CD8-positive, alpha-beta memory T cell (primary cell): ENCODE results near the gene RPL36. TPM values are rescaled to one million over a fixed set of nuclear protein-coding genes. Genes with fewer than 3 reads are reported as not detected.
A peak's percentile ranks its signal among the peaks of the same experiment; 100 is the strongest.

Experiments
- CTCF ChIA-PET: fragments of 350-600 bp; sonication (Branson Sonifier 250); formaldehyde crosslinking; loops from one replicate; lab custom pipeline; 2021; ENCODE audit warnings: antibody characterized with exemption; lab: Charles Lee
- POLR2A ChIA-PET: fragments of 350-600 bp; sonication (Branson Sonifier 250); formaldehyde crosslinking; loops from one replicate; lab custom pipeline; 2021; ENCODE audit warnings: antibody characterized with exemption; lab: Charles Lee
- DNase-seq, 5 donors: peaks; one replicate each; pipeline versions ENCODE4 v3.0.0 to v3.0.0-alpha.2; 2020 to 2022; ENCODE audit warnings: mixed read lengths in 1 of 5
- H3K27ac ChIP-seq: one replicate; pipeline ENCODE4 v1.7.0; 2013; ENCODE audit warnings: low read depth, mild to moderate bottlenecking, low read length, moderate library complexity
- H3K27me3 ChIP-seq: 2 replicates; pipeline ENCODE4 v1.7.0; 2013; ENCODE audit warnings: low read length, mild to moderate bottlenecking; ENCODE audit not compliant: insufficient read depth, poor library complexity, severe bottlenecking
- H3K36me3 ChIP-seq: 2 replicates; pipeline ENCODE4 v1.7.0; 2013; ENCODE audit warnings: mild to moderate bottlenecking, low read length, moderate library complexity; ENCODE audit not compliant: insufficient read depth
- H3K4me1 ChIP-seq: 2 replicates; pipeline ENCODE4 v1.7.0; 2013; ENCODE audit warnings: mild to moderate bottlenecking, low read length, moderate library complexity; ENCODE audit not compliant: insufficient read depth
- H3K4me3 ChIP-seq: 2 replicates; pipeline ENCODE4 v1.7.0; 2013; ENCODE audit warnings: mild to moderate bottlenecking, low read length
- H3K9me3 ChIP-seq: 2 replicates; pipeline ENCODE4 v1.7.0; 2013; ENCODE audit warnings: mild to moderate bottlenecking, low read length
- H3K27ac Mint-ChIP-seq, 8 donors: one replicate each; pipeline ENCODE4 v1.8.0; 2020 to 2021; ENCODE audit warnings: mixed read lengths in 8 of 8, mild to moderate bottlenecking in 6 of 8, inconsistent platforms in 3 of 8, moderate library complexity in 3 of 8
- H3K27me3 Mint-ChIP-seq, 2 donors: one replicate each; pipeline ENCODE4 v1.8.0; 2020 to 2021; ENCODE audit warnings: mixed read lengths in 2 of 2, mild to moderate bottlenecking in 1 of 2, moderate library complexity in 1 of 2
- H3K36me3 Mint-ChIP-seq, 3 donors: one replicate each; pipeline ENCODE4 v1.8.0; 2020 to 2021; ENCODE audit warnings: mixed read lengths in 3 of 3, inconsistent platforms in 1 of 3, mild to moderate bottlenecking in 1 of 3
- H3K4me1 Mint-ChIP-seq, 3 donors: one replicate each; pipeline ENCODE4 v1.8.0; 2020 to 2021; ENCODE audit warnings: mixed read lengths in 3 of 3, inconsistent platforms in 1 of 3, mild to moderate bottlenecking in 1 of 3
- H3K4me3 Mint-ChIP-seq, 7 donors: one replicate each; pipeline ENCODE4 v1.8.0; 2020 to 2021; ENCODE audit warnings: mixed read lengths in 7 of 7, mild to moderate bottlenecking in 6 of 7, moderate library complexity in 4 of 7, inconsistent platforms in 2 of 7
- H3K9me3 Mint-ChIP-seq, 5 donors: one replicate each; pipeline ENCODE4 v1.8.0; 2020 to 2022; ENCODE audit warnings: mixed read lengths in 5 of 5, mild to moderate bottlenecking in 3 of 5, moderate library complexity in 2 of 5, inconsistent platforms in 1 of 5
- polyA plus RNA-seq: library from polyadenylated mRNA; unstranded; fragments of 300-500 nt; fragmentation: Illumina TruSeq; gene quantifications from one replicate; pipeline ENCODE4 v1.2.3, GENCODE V29; 2021
- total RNA-seq, 2 experiments: library from RNA; stranded (reverse); gene quantifications; one replicate each; pipeline ENCODE4 v1.2.3, GENCODE V29; 2021

RPL36 gene
- total and polyA plus RNA-seq, 3 experiments from 2014 or later, result 1,478 to 2,003 (median 1,485) TPM

DNA sequence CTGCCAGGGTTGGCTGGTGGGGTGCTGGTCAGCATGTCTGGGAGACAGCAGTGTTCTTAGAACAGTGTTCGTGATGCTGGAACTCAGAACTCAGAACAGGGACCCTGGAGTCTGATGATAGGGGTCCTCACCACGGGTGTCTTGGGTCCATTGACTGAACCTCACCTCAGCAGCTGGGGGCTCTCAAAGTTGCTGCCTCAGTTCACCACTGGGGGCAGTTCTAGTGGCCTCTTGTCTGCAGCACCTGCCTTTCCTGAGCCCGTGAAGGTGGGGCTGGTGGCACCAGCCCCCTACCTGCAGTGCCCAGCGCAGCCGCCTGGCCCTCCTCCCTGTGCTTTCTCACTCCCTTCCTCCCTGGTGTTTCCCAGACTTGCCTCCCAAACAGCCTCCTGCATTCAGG lies 38.7 kb upstream of the RPL36 start:
- Mint-ChIP-seq H3K4me1 (peaks cover 4 to 6% (median 5%) of the 10 kb centered on the region in 3 donors), H3K36me3 (peaks cover 0 to 91% (median 39%) of the 10 kb centered on the region in 3 donors), H3K4me3 (no peak overlapping the region), H3K27me3 (peaks cover 0 to 2% of the 10 kb centered on the region in 2 donors), H3K27ac (no peak overlapping the region), H3K9me3 (no peaks in the 10 kb centered on the region)
- peaks cover 72% of the 10 kb centered on the region for H3K36me3 ChIP-seq
- POLR2A ChIA-PET, result no interaction called here
- DNase-seq, result no peak
- H3K4me1 ChIP-seq, result no peaks in the 10 kb centered on the region
- no peak overlapping the region for H3K4me3 ChIP-seq
- no peaks in the 10 kb centered on the region for H3K27me3 ChIP-seq
- no peak overlapping the region for H3K27ac ChIP-seq
- H3K9me3 ChIP-seq, result no peaks in the 10 kb centered on the region
- CTCF ChIA-PET, result no interaction called here

DNA sequence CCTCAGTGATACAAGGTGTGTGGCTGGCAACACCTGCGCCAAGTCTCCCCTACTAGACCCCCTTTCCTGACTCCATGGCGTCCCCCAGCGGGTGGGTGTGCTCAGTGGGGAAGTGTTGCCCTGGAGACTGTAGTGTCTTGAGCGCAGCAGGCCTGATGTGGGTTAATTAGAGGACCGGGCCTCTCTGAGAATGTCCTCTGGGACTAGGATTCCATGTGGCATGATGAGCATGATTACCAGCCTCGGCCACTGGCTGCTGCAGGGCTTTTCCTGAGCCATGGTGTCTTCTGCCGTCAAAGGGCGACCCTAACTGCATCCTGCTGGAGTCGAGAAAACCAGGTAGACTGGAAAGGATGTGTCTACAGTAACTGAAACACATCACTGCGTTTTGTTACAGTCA lies 37.8 kb upstream of the RPL36 start:
- Histone ChIP-seq H3K4me1 (no peaks in the 10 kb centered on the region), H3K27ac (no peak overlapping the region), H3K36me3 (peaks cover 68% of the 10 kb centered on the region), H3K9me3 (no peaks in the 10 kb centered on the region), H3K4me3 (no peak overlapping the region), H3K27me3 (no peaks in the 10 kb centered on the region)
- peaks cover 0 to 2% (median under 1%) of the 10 kb centered on the region in 3 donors for H3K4me1 Mint-ChIP-seq
- DNase-seq, result no peak
- CTCF ChIA-PET, result no interaction called here
- H3K36me3 Mint-ChIP-seq, result peaks cover 0 to 90% (median 34%) of the 10 kb centered on the region in 3 donors
- H3K9me3 Mint-ChIP-seq, result no peaks in the 10 kb centered on the region
- POLR2A ChIA-PET, result no interaction called here
- peaks cover 0 to under 1% of the 10 kb centered on the region in 2 donors for H3K27me3 Mint-ChIP-seq
- no peak overlapping the region for H3K4me3 Mint-ChIP-seq
- no peak overlapping the region for H3K27ac Mint-ChIP-seq

DNA sequence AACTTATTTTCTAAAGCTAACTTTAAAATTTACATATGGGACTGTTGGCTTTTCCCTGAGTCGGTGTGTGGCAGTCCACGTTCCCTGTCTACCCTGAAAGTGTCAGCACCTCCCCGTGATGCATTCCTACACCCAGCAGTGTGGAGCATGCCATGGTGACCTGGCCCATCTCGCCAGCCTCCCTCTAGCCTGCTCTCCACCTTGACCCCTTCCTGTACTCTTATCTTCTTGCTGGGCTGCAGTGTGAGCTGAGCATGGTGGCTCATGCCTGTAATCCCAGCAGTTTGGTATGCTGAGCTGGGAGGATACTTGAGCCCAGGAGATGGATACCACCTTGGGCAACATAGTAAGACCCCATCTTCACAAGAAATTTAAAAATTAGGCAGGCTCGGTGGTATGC lies 35.2 kb upstream of the RPL36 start:
- Mint-ChIP-seq H3K27me3 (no peaks in the 10 kb centered on the region), H3K36me3 (peaks cover 0 to 92% (median 23%) of the 10 kb centered on the region in 3 donors), H3K4me1 (no peaks in the 10 kb centered on the region), H3K9me3 (no peaks in the 10 kb centered on the region), H3K27ac (no peak overlapping the region), H3K4me3 (no peak overlapping the region)
- POLR2A ChIA-PET, result no interaction called here
- H3K9me3 ChIP-seq, result no peaks in the 10 kb centered on the region
- no peak for DNase-seq
- H3K4me1 ChIP-seq, result no peaks in the 10 kb centered on the region
- H3K27ac ChIP-seq, result no peak overlapping the region
- H3K4me3 ChIP-seq, result no peak overlapping the region
- peaks cover 61% of the 10 kb centered on the region for H3K36me3 ChIP-seq
- CTCF ChIA-PET, result no interaction called here
- H3K27me3 ChIP-seq, result no peaks in the 10 kb centered on the region

DNA sequence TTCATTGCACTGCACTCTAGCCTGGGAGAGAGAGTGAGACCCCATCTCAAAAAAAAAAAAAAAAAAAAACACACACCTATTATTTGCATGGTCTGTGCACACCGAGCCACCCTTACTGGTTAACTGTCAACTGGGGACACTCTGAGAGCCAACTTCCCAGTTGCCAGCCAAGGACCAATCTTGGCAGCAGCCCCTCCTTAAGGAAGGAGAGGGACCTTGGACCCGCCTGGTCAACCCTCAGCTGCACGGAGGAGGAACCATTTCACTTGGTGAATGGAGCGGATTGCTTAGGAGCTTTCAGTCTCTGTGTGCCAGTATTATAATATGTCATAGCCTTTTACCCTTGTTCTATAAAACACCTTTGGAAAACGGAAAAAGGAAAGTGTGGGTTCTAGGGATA lies 34.7 kb upstream of the RPL36 start:
- H3K27ac Mint-ChIP-seq, result peak overlapping the region in 2 of 8 donors; percentile 6 to 54
- no peak overlapping the region for H3K27ac ChIP-seq
- peaks cover 0 to 92% (median 21%) of the 10 kb centered on the region in 3 donors for H3K36me3 Mint-ChIP-seq
- H3K36me3 ChIP-seq, result peaks cover 63% of the 10 kb centered on the region
- no peaks in the 10 kb centered on the region for H3K9me3 Mint-ChIP-seq
- no peak for DNase-seq
- H3K9me3 ChIP-seq, result no peaks in the 10 kb centered on the region
- H3K4me3 Mint-ChIP-seq, result no peak overlapping the region
- ChIA-PET POLR2A (no interaction called here), CTCF (no interaction called here)
- no peaks in the 10 kb centered on the region for H3K4me1 ChIP-seq
- no peaks in the 10 kb centered on the region for H3K27me3 ChIP-seq
- H3K4me3 ChIP-seq, result no peak overlapping the region
- H3K4me1 Mint-ChIP-seq, result no peaks in the 10 kb centered on the region
- no peaks in the 10 kb centered on the region for H3K27me3 Mint-ChIP-seq

DNA sequence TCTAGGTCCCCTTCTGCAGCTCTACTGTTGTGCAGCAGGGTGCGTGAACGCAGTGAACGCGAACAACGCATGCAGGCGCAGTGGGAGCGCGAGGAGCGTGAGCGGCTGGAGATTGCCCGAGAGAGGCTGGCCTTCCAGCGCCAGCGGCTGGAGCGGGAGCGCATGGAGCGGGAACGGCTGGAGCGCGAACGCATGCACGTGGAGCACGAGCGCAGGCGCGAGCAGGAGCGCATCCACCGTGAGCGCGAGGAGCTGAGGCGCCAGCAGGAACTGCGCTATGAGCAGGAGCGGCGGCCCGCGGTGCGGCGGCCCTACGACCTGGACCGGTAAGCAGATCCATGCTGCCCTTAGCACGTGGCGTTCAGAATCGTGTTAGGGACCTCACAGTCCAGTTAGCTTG lies 28.6 kb upstream of the RPL36 start:
- Mint-ChIP-seq H3K4me1 (no peaks in the 10 kb centered on the region), H3K36me3 (peaks cover 0 to 88% (median 17%) of the 10 kb centered on the region in 3 donors), H3K4me3 (no peak overlapping the region), H3K27ac (peak overlapping the region in 1 of 8 donors; percentile 69), H3K27me3 (peaks cover 0 to 1% of the 10 kb centered on the region in 2 donors), H3K9me3 (no peaks in the 10 kb centered on the region)
- no peaks in the 10 kb centered on the region for H3K9me3 ChIP-seq
- H3K4me1 ChIP-seq, result no peaks in the 10 kb centered on the region
- no peak overlapping the region for H3K4me3 ChIP-seq
- DNase-seq, result no peak
- peaks cover 69% of the 10 kb centered on the region for H3K36me3 ChIP-seq
- ChIA-PET POLR2A (no interaction called here), CTCF (interaction anchor here (0.6 to 0.7 kb wide), 2 partner anchors 53 to 280 kb away, joined by 3 read pairs; no protein-coding TSS in a partner anchor)
- no peaks in the 10 kb centered on the region for H3K27me3 ChIP-seq
- no peak overlapping the region for H3K27ac ChIP-seq

DNA sequence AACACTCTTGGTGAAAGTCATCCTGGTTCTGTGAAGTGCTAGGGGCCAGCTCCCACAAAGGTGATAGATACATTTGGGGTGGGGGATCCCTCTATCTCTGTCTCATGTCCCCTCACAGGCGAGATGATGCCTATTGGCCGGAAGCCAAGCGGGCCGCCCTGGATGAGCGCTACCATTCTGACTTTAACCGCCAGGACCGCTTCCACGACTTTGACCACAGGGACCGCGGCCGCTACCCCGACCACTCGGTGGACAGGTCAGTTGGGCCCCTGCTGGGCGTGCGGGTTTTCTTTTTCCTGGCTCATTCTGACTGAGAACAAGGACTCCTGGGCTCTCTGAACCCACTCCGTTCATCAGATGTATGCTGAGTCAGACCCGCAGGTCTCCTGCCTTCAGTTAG lies 26.2 kb upstream of the RPL36 start:
- H3K4me3 ChIP-seq, result no peak overlapping the region
- CTCF ChIA-PET, result no interaction called here
- H3K36me3 Mint-ChIP-seq, result peaks cover 0 to 92% (median 16%) of the 10 kb centered on the region in 3 donors

DNA sequence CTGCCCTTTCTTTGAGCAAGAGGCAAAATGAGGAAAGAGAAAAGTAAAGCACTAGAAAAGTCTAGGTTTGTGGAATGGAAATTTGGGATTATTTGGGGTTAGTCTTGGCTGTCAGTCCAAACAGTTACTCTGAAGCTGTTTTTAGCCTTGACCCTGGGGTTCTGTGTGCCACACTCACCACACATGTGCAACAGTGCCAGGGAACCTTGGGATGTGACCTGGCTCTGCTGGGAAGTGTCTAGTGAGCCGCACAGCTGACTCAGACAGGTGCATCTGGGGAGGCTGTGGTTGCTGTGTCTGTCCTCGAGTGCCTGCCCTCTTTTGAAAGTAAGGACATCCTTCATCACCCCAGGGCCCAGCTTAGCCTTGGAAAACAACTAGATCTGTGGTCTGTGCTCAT lies 25.6 kb upstream of the RPL36 start:
- no peak for DNase-seq
- peaks cover 81% of the 10 kb centered on the region for H3K36me3 ChIP-seq
- Mint-ChIP-seq H3K4me3 (no peak overlapping the region), H3K27ac (peak overlapping the region in 1 of 8 donors; percentile 34), H3K36me3 (peaks cover 0 to 92% (median 19%) of the 10 kb centered on the region in 3 donors), H3K27me3 (peaks cover 0 to 4% of the 10 kb centered on the region in 2 donors), H3K9me3 (no peaks in the 10 kb centered on the region), H3K4me1 (no peaks in the 10 kb centered on the region)
- no peak overlapping the region for H3K27ac ChIP-seq
- no peak overlapping the region for H3K4me3 ChIP-seq
- H3K4me1 ChIP-seq, result no peaks in the 10 kb centered on the region
- no peaks in the 10 kb centered on the region for H3K27me3 ChIP-seq
- POLR2A ChIA-PET, result no interaction called here
- CTCF ChIA-PET, result no interaction called here
- no peaks in the 10 kb centered on the region for H3K9me3 ChIP-seq

More for the DNA sequence above, 26.2 kb upstream of the RPL36 start:
- no peaks in the 10 kb centered on the region for H3K9me3 ChIP-seq
- Mint-ChIP-seq H3K27me3 (peaks cover 0 to 4% of the 10 kb centered on the region in 2 donors), H3K9me3 (no peaks in the 10 kb centered on the region), H3K4me3 (no peak overlapping the region), H3K4me1 (no peaks in the 10 kb centered on the region), H3K27ac (no peak overlapping the region)
- H3K36me3 ChIP-seq, result peaks cover 74% of the 10 kb centered on the region
- no peaks in the 10 kb centered on the region for H3K27me3 ChIP-seq
- no peak for DNase-seq
- POLR2A ChIA-PET, result no interaction called here
- H3K27ac ChIP-seq, result no peak overlapping the region
- no peaks in the 10 kb centered on the region for H3K4me1 ChIP-seq

DNA sequence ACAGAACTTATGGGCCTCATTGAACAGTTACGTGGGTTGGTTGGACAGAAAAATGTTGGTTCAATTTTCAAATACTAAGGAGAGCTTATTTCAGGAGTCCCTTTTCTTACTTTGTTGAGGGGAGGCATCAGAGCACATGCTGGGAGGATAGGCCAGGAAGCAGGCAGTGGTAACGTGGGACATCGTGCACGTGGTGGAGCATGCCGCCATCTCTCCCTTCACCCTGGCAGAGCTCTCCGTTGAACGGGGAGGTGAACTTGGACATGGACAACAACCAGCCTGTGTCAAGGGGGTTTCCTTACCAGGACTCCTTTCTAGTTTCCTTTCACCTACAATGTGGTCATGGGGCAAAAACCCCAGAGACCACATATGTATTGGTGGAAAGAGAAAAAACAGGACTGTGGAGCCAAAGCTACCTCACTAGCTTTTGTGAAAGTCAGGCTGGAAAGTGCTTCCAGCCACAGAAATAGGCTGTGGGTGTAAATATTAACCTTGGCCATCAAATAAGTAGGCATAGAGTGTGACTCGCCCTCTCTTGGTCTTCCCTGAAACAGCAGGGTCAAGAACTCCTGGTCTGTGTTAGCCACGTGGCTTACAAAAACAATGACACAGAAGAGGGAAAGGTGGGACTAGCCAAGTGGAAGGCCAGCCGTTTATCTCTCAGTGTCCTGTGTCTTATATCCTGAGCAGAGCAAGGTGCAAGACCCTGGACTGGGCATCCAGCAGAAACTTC lies 24.1 kb upstream of the RPL36 start:
- H3K9me3 Mint-ChIP-seq, result no peaks in the 10 kb centered on the region
- CTCF ChIA-PET, result interaction anchor here (1.0 kb wide), 1 partner anchor 22 kb away, joined by 3 read pairs; no protein-coding TSS in a partner anchor
- H3K36me3 Mint-ChIP-seq, result peaks cover 0 to 85% (median 17%) of the 10 kb centered on the region in 3 donors
- Histone ChIP-seq H3K4me3 (no peak overlapping the region), H3K4me1 (no peaks in the 10 kb centered on the region), H3K27ac (no peak overlapping the region), H3K36me3 (peaks cover 69% of the 10 kb centered on the region), H3K27me3 (no peaks in the 10 kb centered on the region), H3K9me3 (no peaks in the 10 kb centered on the region)
- H3K4me1 Mint-ChIP-seq, result no peaks in the 10 kb centered on the region
- peaks cover 0 to 4% of the 10 kb centered on the region in 2 donors for H3K27me3 Mint-ChIP-seq
- peak overlapping the region in 2 of 8 donors; percentile 54 to 74 for H3K27ac Mint-ChIP-seq
- POLR2A ChIA-PET, result no interaction called here
- DNase-seq, result no peak
- H3K4me3 Mint-ChIP-seq, result no peak overlapping the region
